Left renal pelvis (tissue), 4 donors: ENCODE results near the gene ERCC8. TPM values are rescaled to one million over a fixed set of nuclear protein-coding genes. Genes with fewer than 3 reads are reported as not detected.
"Not testable (repeated sequence)": the region's sequence is repeated elsewhere in the genome, so short reads cannot be mapped to it uniquely, and the experiment has no call there.

ENCODE experiments used
- DNase-seq, 4 donors: peaks; one replicate each; pipeline ENCODE4 v3.0.0-alpha.2; 2013; ENCODE audit warnings: low read depth in 4 of 4, low spot score in 3 of 4
- polyA plus RNA-seq, 4 donors: library from polyadenylated mRNA; unstranded; fragments of 120-200 nt; gene quantifications; one replicate each; pipeline ENCODE4 v1.2.1, GENCODE V29; 2013; ENCODE audit not compliant: insufficient read length in 4 of 4

The ERCC8 gene
- polyA plus RNA-seq, 4 donors: 19.3 to 25.0 (median 23.5) TPM

GRCh38 chr5:60918466-60918865 lies 26.4 kb downstream of the ERCC8 start:
- DNase-seq: no peak

GRCh38 chr5:60916646-60917045 lies 28.2 kb downstream of the ERCC8 start:
- no peak for DNase-seq

- DNase-seq: no peak
Measured at GRCh38 chr5:60903356-60903755, 41.5 kb downstream of the ERCC8 start.

GRCh38 chr5:60896991-60897390 lies 47.9 kb downstream of the ERCC8 start:
- DNase-seq: no peak

- no peak for DNase-seq
Measured at GRCh38 chr5:60893521-60893920, 51.3 kb downstream of the ERCC8 start.

- no peak for DNase-seq
Measured at GRCh38 chr5:60891667-60892066, 53.2 kb downstream of the ERCC8 start.

GRCh38 chr5:60888359-60889061 lies 56.4 kb downstream of the ERCC8 start:
- DNase-seq: no peak

- DNase-seq: no peak
Measured at GRCh38 chr5:60887746-60888145, 57.1 kb downstream of the ERCC8 start.

- no peak for DNase-seq
Measured at GRCh38 chr5:60887096-60887495, 57.8 kb downstream of the ERCC8 start.

GRCh38 chr5:60886158-60886557 lies 58.7 kb downstream of the ERCC8 start:
- DNase-seq: no peak

- no peak for DNase-seq
Measured at GRCh38 chr5:60883229-60883628, 61.6 kb downstream of the ERCC8 start.

GRCh38 chr5:60872892-60873291 lies 72.0 kb downstream of the ERCC8 start:
- no peak for DNase-seq

GRCh38 chr5:60870857-60871256 lies 74.0 kb downstream of the ERCC8 start:
- no peak for DNase-seq

GRCh38 chr5:60860572-60860971 lies 84.3 kb downstream of the ERCC8 start:
- DNase-seq: not testable (repeated sequence)

- DNase-seq: no peak
Measured at GRCh38 chr5:60856066-60856465, 88.8 kb downstream of the ERCC8 start.

- no peak for DNase-seq
Measured at GRCh38 chr5:60852940-60853339, 91.9 kb downstream of the ERCC8 start.

GRCh38 chr5:60852317-60852716 lies 92.6 kb downstream of the ERCC8 start:
- no peak for DNase-seq

GRCh38 chr5:60851626-60852025 lies 93.2 kb downstream of the ERCC8 start:
- DNase-seq: no peak

GRCh38 chr5:60846298-60846697 lies 98.6 kb downstream of the ERCC8 start:
- DNase-seq: no peak

GRCh38 chr5:60843936-60844905 lies 100.6 kb downstream of the ERCC8 start, which contains the start of gene ELOVL7:
Gene ELOVL7, minus strand, starts transcription at chr5:60844269. Its CDS starts 56,872 bp downstream, at chr5:60787397.
- DNase-seq: peak; percentile 50 to 68 (median 60)

GRCh38 chr5:60843386-60843935 lies 101.4 kb downstream of the ERCC8 start:
- DNase-seq: no peak
